Activated CD8-positive, alpha-beta T cell treated with anti-CD3 and anti-CD28 coated beads, Interleukin-2, amount 10 ng/mL, durations not matched to agents 7 days and 5 days (primary cell): ENCODE data around the gene QPCTL. TPM values are rescaled to one million over a fixed set of nuclear protein-coding genes. Genes with fewer than 3 reads are reported as not detected.
"Not testable (repeated sequence)": the region's sequence is repeated elsewhere in the genome, so short reads cannot be mapped to it uniquely, and the experiment has no call there.

Experiments
- ATAC-seq: fragments of 150-1000 bp; cut with Tn5 transposase; one replicate; pipeline ENCODE4 v1.10.0; 2021; ENCODE audit warnings: moderate library complexity
- CTCF ChIA-PET: fragments of 350-600 bp; sonication (Branson Sonifier 250); formaldehyde crosslinking; loops from one replicate; lab custom pipeline; 2021; ENCODE audit warnings: antibody characterized with exemption; lab: Charles Lee
- POLR2A ChIA-PET: fragments of 350-600 bp; sonication (Branson Sonifier 250); formaldehyde crosslinking; loops from one replicate; lab custom pipeline; 2021; ENCODE audit warnings: antibody characterized with exemption; lab: Charles Lee
- DNase-seq: peaks from one replicate; pipeline ENCODE4 v3.0.0-alpha.2; 2020
- H3K27ac Mint-ChIP-seq: one replicate; pipeline ENCODE4 v1.8.0; 2021; ENCODE audit warnings: mild to moderate bottlenecking, mixed read lengths
- H3K27me3 Mint-ChIP-seq: one replicate; pipeline ENCODE4 v1.8.0; 2021; ENCODE audit warnings: low read depth, mixed read lengths
- H3K36me3 Mint-ChIP-seq: one replicate; pipeline ENCODE4 v1.8.0; 2021; ENCODE audit warnings: low read depth, mixed read lengths
- H3K4me1 Mint-ChIP-seq: one replicate; pipeline ENCODE4 v1.8.0; 2021; ENCODE audit warnings: low read depth, mixed read lengths
- H3K4me3 Mint-ChIP-seq: one replicate; pipeline ENCODE4 v1.8.0; 2021; ENCODE audit warnings: mild to moderate bottlenecking, mixed read lengths
- H3K9me3 Mint-ChIP-seq: one replicate; pipeline ENCODE4 v1.8.0; 2022; ENCODE audit warnings: mixed read lengths; ENCODE audit not compliant: insufficient read depth
- microRNA-seq: library from miRNA; unstranded; fragments of <30 nt; microRNA quantifications from one replicate; pipeline ENCODE4 v1.2.0, GENCODE V29; 2022
- total RNA-seq, 2 experiments: library from RNA; stranded (reverse); gene quantifications; one replicate each; pipeline ENCODE4 v1.2.3, GENCODE V29; 2021

QPCTL gene
- total RNA-seq, 2 experiments from 2014 or later = 6.7 to 8.0 TPM

GRCh38 chr19:45751483-45751882 is 59.0 kb downstream of the QPCTL start:
- CTCF ChIA-PET = interaction anchor here (0.9 kb wide), 1 partner anchor 17 kb away, joined by 4 read pairs; the partner anchor contains the start of gene SIX5
- ATAC-seq, H3K27ac Mint-ChIP-seq, POLR2A ChIA-PET, H3K4me1 Mint-ChIP-seq, H3K9me3 Mint-ChIP-seq, DNase-seq, H3K4me3 Mint-ChIP-seq, H3K36me3 Mint-ChIP-seq, H3K27me3 Mint-ChIP-seq: not testable (repeated sequence)

GRCh38 chr19:45752639-45753038 is 60.2 kb downstream of the QPCTL start:
- no peak for ATAC-seq
- CTCF ChIA-PET = interaction anchor here (0.8 to 0.9 kb wide), 2 partner anchors 16 to 21 kb away, joined by 4 read pairs; partner anchors contain the start of gene SIX5
- Mint-ChIP-seq H3K4me1 (no peaks in the 10 kb centered on the region), H3K4me3 (no peak overlapping the region), H3K36me3 (no peaks in the 10 kb centered on the region), H3K9me3 (no peaks in the 10 kb centered on the region), H3K27ac (no peak overlapping the region), H3K27me3 (no peaks in the 10 kb centered on the region)
- DNase-seq = no peak
- POLR2A ChIA-PET = no interaction called here

- Mint-ChIP-seq H3K27ac (no peak overlapping the region), H3K4me3 (no peak overlapping the region), H3K4me1 (no peaks in the 10 kb centered on the region), H3K9me3 (no peaks in the 10 kb centered on the region), H3K27me3 (no peaks in the 10 kb centered on the region), H3K36me3 (no peaks in the 10 kb centered on the region)
- ChIA-PET POLR2A (interaction anchor here (2.7 kb wide), 1 partner anchor 15 kb away, joined by 6 read pairs; the partner anchor contains the start of gene SIX5), CTCF (interaction anchor here (0.7 kb wide), 1 partner anchor 15 kb away, joined by 3 read pairs; the partner anchor contains the start of gene SIX5)
- no peak for DNase-seq
- no peak for ATAC-seq
Observed at GRCh38 chr19:45753548-45753947, 61.1 kb downstream of the QPCTL start.

Small RNA genes lying within 50 kb of the gene (microRNA-seq; reads per million reads assigned to microRNA genes)
- gene MIR642A (not detected), gene MIR642B (not detected)

Other genes with a start within 250 kb of the QPCTL start
- gene FOSB, start 224.7 kb upstream of the QPCTL start, total RNA-seq = 100 to 1,000 TPM; 154 to 172 TPM
- gene RTN2, start 195.6 kb upstream of the QPCTL start, total RNA-seq = 1 to 10 TPM; 2.0 to 3.4 TPM
- gene PPM1N, start 194.2 kb upstream of the QPCTL start, total RNA-seq = 1 to 10 TPM; 1.6 to 3.2 TPM
- 100 to 1,000 TPM; 215 to 222 TPM for gene VASP, start 185.2 kb upstream of the QPCTL start, total RNA-seq
- 10 to 100 TPM; 13.4 to 14.9 TPM for gene OPA3, start 107.9 kb upstream of the QPCTL start, total RNA-seq
- gene GPR4, start 90.5 kb upstream of the QPCTL start, total RNA-seq = not detected
- gene EML2, start 53.3 kb upstream of the QPCTL start, total RNA-seq = 10 to 100 TPM; 93.6 to 97.6 TPM
- 1 to 10 TPM; 7.0 to 9.2 TPM for gene GIPR, start 24.4 kb upstream of the QPCTL start, total RNA-seq
- 100 to 1,000 TPM; 634 to 652 TPM for gene SNRPD2, start 713 bp upstream of the QPCTL start, total RNA-seq
- 10 to 100 TPM; 32.6 to 33.9 TPM for gene FBXO46, start 38.2 kb downstream of the QPCTL start, total RNA-seq
- gene MEIOSIN, start 40.8 kb downstream of the QPCTL start, total RNA-seq = not detected
- gene SIX5, start 76.6 kb downstream of the QPCTL start, total RNA-seq = under 1 TPM; 0.53 to 0.89 TPM
- 10 to 100 TPM in 1 of 2 experiments, 1 to 10 TPM in 1; 9.9 to 14.4 TPM for gene DMPK, start 89.8 kb downstream of the QPCTL start, total RNA-seq
- 10 to 100 TPM; 20.6 TPM for gene DMWD, start 100.2 kb downstream of the QPCTL start, total RNA-seq
- gene RSPH6A, start 122.6 kb downstream of the QPCTL start, total RNA-seq = under 1 TPM; 0.55 to 0.68 TPM
- 10 to 100 TPM; 97.3 to 98.3 TPM for gene SYMPK, start 170.5 kb downstream of the QPCTL start, total RNA-seq
- gene FOXA3, start 171.7 kb downstream of the QPCTL start, total RNA-seq = not detected
- 10 to 100 TPM; 18.0 to 19.1 TPM for gene IRF2BP1, start 193.5 kb downstream of the QPCTL start, total RNA-seq
- 10 to 100 TPM; 10.4 to 11.3 TPM for gene MYPOP, start 209.9 kb downstream of the QPCTL start, total RNA-seq
- gene NANOS2, start 222.1 kb downstream of the QPCTL start, total RNA-seq = not detected